ENCODE results near the gene MAST4. TPM values are rescaled to one million over a fixed set of nuclear protein-coding genes. Genes with fewer than 3 reads are reported as not detected.

MAST4 gene
- polyA plus RNA-seq, 1 donor (not counting 4 experiments of a cell fraction or from before 2014, with no cell fraction given) = 19.8 TPM

- H3K27ac ChIP-seq (ENCODE audit: control insufficient read depth, insufficient read depth, low read length) = no peak overlapping the region
- H3K4me1 ChIP-seq (ENCODE audit: control insufficient read depth, extremely low read depth, insufficient read depth, low read length) = peaks cover 20% of the 10 kb centered on the region
- no peak for FAIRE-seq
- no peaks in the 10 kb centered on the region for H3K9me3 ChIP-seq (ENCODE audit: control insufficient read depth, low read depth, low read length)
- H3K36me3 ChIP-seq (ENCODE audit: control insufficient read depth in 2 of 2, extremely low read depth in 1 of 2, insufficient read depth in 2 of 2, low read length in 2 of 2) = no peaks in the 10 kb centered on the region
- no peak for DNase-seq (ENCODE audit: low read depth, low spot score)
- H3K27me3 ChIP-seq (ENCODE audit: control insufficient read depth, extremely low read depth, insufficient read depth, low read length) = no peaks in the 10 kb centered on the region
- no peak overlapping the region for H3K4me3 ChIP-seq (ENCODE audit: control insufficient read depth in 2 of 3, extremely low read depth in 1 of 3, insufficient read depth in 2 of 3, low read depth in 1 of 3, low read length in 3 of 3)
- no peak overlapping the region for H2AFZ ChIP-seq (ENCODE audit: control insufficient read depth, low read length)
- dilution Hi-C loops (cut with MboI; ENCODE audit: extremely low pct_ligation_motif_present, low sequenced_read_pairs) = no loop called here
- H4K20me1 ChIP-seq (ENCODE audit: control insufficient read depth, extremely low read depth, insufficient read depth, low read length) = no peaks in the 10 kb centered on the region
- H3K79me2 ChIP-seq (ENCODE audit: control insufficient read depth, insufficient read depth, low read length) = no peaks in the 10 kb centered on the region
- no peak overlapping the region for H3K9ac ChIP-seq (ENCODE audit: control insufficient read depth, extremely low read depth, insufficient read depth, low read length)
- TF ChIP-seq CTCF (optimal IDR thresholded peaks at IDR 0.05 in 1 of 3, IDR thresholded peaks at IDR 0.05 in 1 of 3, conservative IDR thresholded peaks at IDR 0.05 in 1 of 3; ENCODE audit: extremely low read depth in 1 of 3, insufficient read depth in 2 of 3, low read length in 3 of 3) = no peak
- no peak for TF ChIP-seq EZH2 (IDR thresholded peaks at IDR 0.05; ENCODE audit: low read length)
- H3K9me1 ChIP-seq (ENCODE audit: control insufficient read depth, extremely low read depth, insufficient read depth, low read length) = no peaks in the 10 kb centered on the region
- no peak overlapping the region for H3K4me2 ChIP-seq (ENCODE audit: control insufficient read depth, extremely low read depth, insufficient read depth, low read depth, low read length)
Observed at GRCh38 chr5:66859526-66859925, 263.3 kb downstream of the MAST4 start.

DNA sequence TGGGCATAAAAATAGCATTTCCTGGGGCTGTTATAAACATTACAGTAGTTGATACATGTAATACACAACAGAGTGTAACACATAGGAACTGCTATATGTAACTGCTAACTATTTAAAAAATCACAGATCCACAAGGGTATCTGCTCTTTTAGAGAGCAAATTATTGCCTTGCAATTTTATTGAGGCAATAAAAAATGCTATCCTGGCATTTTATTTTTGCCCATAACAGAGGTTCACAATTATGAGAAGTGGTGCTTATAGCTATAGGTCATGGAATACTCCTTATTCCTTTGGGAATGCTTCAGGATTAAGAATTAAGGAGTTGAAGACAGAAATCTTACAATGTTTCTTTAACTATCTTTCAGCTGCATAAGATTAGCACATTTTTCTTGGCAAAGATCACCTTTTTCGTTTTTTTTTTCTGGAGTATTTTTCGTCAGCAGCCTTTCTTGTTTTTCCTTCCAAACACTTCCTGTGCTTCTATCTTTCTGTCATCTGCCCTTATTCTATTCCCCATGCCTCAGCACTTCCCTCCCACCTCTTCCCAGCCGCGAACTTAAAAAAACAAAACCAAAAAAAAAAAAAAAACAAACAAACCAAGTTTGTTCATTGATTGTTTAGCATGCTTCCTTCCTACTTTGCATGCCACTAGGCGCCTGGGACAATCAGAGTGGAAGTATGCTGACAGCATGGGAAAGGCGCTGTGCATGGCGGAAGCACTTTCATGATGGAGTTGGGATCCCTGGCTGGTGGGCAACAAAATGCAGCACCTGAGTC, 264.2 kb downstream of the MAST4 start:
- Histone ChIP-seq H3K4me1 (ENCODE audit: control insufficient read depth, extremely low read depth, insufficient read depth, low read length) (peaks cover 20% of the 10 kb centered on the region), H3K9me1 (ENCODE audit: control insufficient read depth, extremely low read depth, insufficient read depth, low read length) (no peaks in the 10 kb centered on the region), H3K9ac (ENCODE audit: control insufficient read depth, extremely low read depth, insufficient read depth, low read length) (peak overlapping the region; percentile 18), H4K20me1 (ENCODE audit: control insufficient read depth, extremely low read depth, insufficient read depth, low read length) (no peaks in the 10 kb centered on the region), H3K4me2 (ENCODE audit: control insufficient read depth, extremely low read depth, insufficient read depth, low read depth, low read length) (peak overlapping the region; percentile 63), H3K27ac (ENCODE audit: control insufficient read depth, insufficient read depth, low read length) (peak overlapping the region; percentile 25), H3K4me3 (ENCODE audit: control insufficient read depth in 2 of 3, extremely low read depth in 1 of 3, insufficient read depth in 2 of 3, low read depth in 1 of 3, low read length in 3 of 3) (peak overlapping the region in 1 of 3 experiments; percentile 23), H3K79me2 (ENCODE audit: control insufficient read depth, insufficient read depth, low read length) (no peaks in the 10 kb centered on the region), H3K36me3 (ENCODE audit: control insufficient read depth in 2 of 2, extremely low read depth in 1 of 2, insufficient read depth in 2 of 2, low read length in 2 of 2) (no peaks in the 10 kb centered on the region), H3K9me3 (ENCODE audit: control insufficient read depth, low read depth, low read length) (no peaks in the 10 kb centered on the region), H3K27me3 (ENCODE audit: control insufficient read depth, extremely low read depth, insufficient read depth, low read length) (no peaks in the 10 kb centered on the region), H2AFZ (ENCODE audit: control insufficient read depth, low read length) (peak overlapping the region; percentile 58)
- TF ChIP-seq CTCF (optimal IDR thresholded peaks at IDR 0.05 in 1 of 3, IDR thresholded peaks at IDR 0.05 in 1 of 3, conservative IDR thresholded peaks at IDR 0.05 in 1 of 3; ENCODE audit: extremely low read depth in 1 of 3, insufficient read depth in 2 of 3, low read length in 3 of 3) = no peak
- no peak for TF ChIP-seq EZH2 (IDR thresholded peaks at IDR 0.05; ENCODE audit: low read length)
- FAIRE-seq (peak; percentile 77), DNase-seq (ENCODE audit: low read depth, low spot score) (no peak)
- dilution Hi-C loops (cut with MboI; ENCODE audit: extremely low pct_ligation_motif_present, low sequenced_read_pairs) = no loop called here

Data from keratinocyte (primary cell).